ENCODE data around the gene CRYL1. TPM values are rescaled to one million over a fixed set of nuclear protein-coding genes. Genes with fewer than 3 reads are reported as not detected.

Gene CRYL1
- total RNA-seq, 1 donor from 2014 or later = 3.6 TPM

DNA sequence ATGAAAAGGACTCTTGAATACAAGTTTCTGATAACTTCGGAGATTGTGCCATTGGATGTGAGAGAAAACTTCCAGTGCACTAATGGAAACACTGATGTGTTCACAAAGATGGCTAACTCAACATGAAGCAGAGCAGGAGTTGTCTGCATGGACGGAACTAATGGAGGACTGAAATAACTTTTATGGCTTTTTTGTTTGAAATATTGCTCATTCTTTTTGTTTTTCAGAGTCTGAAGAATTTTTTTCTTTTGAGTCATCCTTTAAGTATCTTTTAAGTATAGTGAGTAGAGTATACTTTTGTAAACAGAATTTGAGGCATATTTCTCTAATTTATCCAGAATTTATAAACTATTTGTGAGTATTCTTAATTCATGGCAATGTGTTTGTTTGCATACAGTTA, 25.7 kb downstream of the CRYL1 start:
- no peaks in the 10 kb centered on the region for H3F3A ChIP-seq (ENCODE audit: low read depth)
- no peaks in the 10 kb centered on the region for H3K9me3 ChIP-seq (ENCODE audit: low read depth)
- H3K36me3 ChIP-seq = no peaks in the 10 kb centered on the region
- no peaks in the 10 kb centered on the region for H4K20me1 ChIP-seq (ENCODE audit: low read depth)
- H3K4me3 Mint-ChIP-seq = no peak overlapping the region
- H3K27ac ChIP-seq = no peak overlapping the region
- no peaks in the 10 kb centered on the region for H3K27me3 ChIP-seq
- no peaks in the 10 kb centered on the region for H3K4me1 ChIP-seq
- peaks cover 3% of the 10 kb centered on the region for H3K4me1 Mint-ChIP-seq
- H3K27ac Mint-ChIP-seq = no peak overlapping the region
- DNase-seq (ENCODE audit: low spot score) = no peak
- H3K27me3 Mint-ChIP-seq (ENCODE audit: insufficient read depth, low read depth) = peaks cover 5% of the 10 kb centered on the region
- H2AFZ ChIP-seq (replicated peaks) = no peak overlapping the region
- H3K9ac ChIP-seq = no peak overlapping the region
- H3K36me3 Mint-ChIP-seq = peaks cover 2% of the 10 kb centered on the region
- no peak overlapping the region for H3K4me2 ChIP-seq
- peaks cover 15% of the 10 kb centered on the region for H3K9me3 Mint-ChIP-seq
- no peaks in the 10 kb centered on the region for H3K79me2 ChIP-seq (ENCODE audit: low read depth)
- TF ChIP-seq, protein P1, sequence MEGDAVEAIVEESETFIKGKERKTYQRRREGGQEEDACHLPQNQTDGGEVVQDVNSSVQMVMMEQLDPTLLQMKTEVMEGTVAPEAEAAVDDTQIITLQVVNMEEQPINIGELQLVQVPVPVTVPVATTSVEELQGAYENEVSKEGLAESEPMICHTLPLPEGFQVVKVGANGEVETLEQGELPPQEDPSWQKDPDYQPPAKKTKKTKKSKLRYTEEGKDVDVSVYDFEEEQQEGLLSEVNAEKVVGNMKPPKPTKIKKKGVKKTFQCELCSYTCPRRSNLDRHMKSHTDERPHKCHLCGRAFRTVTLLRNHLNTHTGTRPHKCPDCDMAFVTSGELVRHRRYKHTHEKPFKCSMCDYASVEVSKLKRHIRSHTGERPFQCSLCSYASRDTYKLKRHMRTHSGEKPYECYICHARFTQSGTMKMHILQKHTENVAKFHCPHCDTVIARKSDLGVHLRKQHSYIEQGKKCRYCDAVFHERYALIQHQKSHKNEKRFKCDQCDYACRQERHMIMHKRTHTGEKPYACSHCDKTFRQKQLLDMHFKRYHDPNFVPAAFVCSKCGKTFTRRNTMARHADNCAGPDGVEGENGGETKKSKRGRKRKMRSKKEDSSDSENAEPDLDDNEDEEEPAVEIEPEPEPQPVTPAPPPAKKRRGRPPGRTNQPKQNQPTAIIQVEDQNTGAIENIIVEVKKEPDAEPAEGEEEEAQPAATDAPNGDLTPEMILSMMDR (IDR thresholded peaks at IDR 0.05) = no peak
- TF ChIP-seq EZH2phosphoT487 (IDR thresholded peaks at IDR 0.05) = no peak
- no peak for TF ChIP-seq EZH2 (IDR thresholded peaks at IDR 0.05)
- no peak overlapping the region for H3K4me3 ChIP-seq

DNA sequence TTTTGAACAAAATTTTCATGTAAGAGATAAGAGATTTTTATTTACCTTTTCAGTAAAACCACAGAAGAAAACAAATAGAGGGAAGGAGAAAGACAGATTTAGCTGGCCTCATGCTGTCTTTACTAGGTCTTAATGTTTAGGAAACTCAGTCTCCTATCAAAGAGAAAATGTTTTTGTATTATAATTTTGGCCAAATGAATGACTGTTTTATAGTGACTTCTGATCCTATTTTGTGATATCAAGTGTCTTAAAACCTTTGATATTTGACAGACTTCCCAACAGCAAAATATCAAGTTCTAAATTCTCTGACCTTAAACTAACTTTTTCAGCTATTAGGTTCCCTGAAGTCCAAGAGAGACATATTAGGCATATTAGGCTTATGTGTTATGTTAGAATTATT, 27.0 kb downstream of the CRYL1 start:
- Mint-ChIP-seq H3K9me3 (peaks cover 15% of the 10 kb centered on the region), H3K27me3 (ENCODE audit: insufficient read depth, low read depth) (peaks cover 7% of the 10 kb centered on the region), H3K4me1 (peaks cover 3% of the 10 kb centered on the region), H3K4me3 (no peak overlapping the region), H3K36me3 (peaks cover 2% of the 10 kb centered on the region), H3K27ac (no peak overlapping the region)
- TF ChIP-seq EZH2phosphoT487 (IDR thresholded peaks at IDR 0.05) (no peak), EZH2 (IDR thresholded peaks at IDR 0.05) (no peak)
- TF ChIP-seq, protein P1 (IDR thresholded peaks at IDR 0.05) = no peak
- Histone ChIP-seq H3K9me3 (ENCODE audit: low read depth) (no peaks in the 10 kb centered on the region), H4K20me1 (ENCODE audit: low read depth) (no peaks in the 10 kb centered on the region), H3K4me3 (no peak overlapping the region), H3K27me3 (no peaks in the 10 kb centered on the region), H3K36me3 (no peaks in the 10 kb centered on the region), H3K27ac (no peak overlapping the region), H3K4me1 (no peaks in the 10 kb centered on the region), H2AFZ (replicated peaks) (no peak overlapping the region), H3K9ac (no peak overlapping the region), H3F3A (ENCODE audit: low read depth) (no peaks in the 10 kb centered on the region), H3K4me2 (no peak overlapping the region), H3K79me2 (ENCODE audit: low read depth) (no peaks in the 10 kb centered on the region)
- no peak for DNase-seq (ENCODE audit: low spot score)

GRCh38 chr13:20498129-20498528, 27.5 kb downstream of the CRYL1 start:
- Histone ChIP-seq H3F3A (ENCODE audit: low read depth) (no peaks in the 10 kb centered on the region), H3K4me2 (no peak overlapping the region), H3K79me2 (ENCODE audit: low read depth) (no peaks in the 10 kb centered on the region), H3K27me3 (no peaks in the 10 kb centered on the region), H3K4me3 (no peak overlapping the region), H2AFZ (replicated peaks) (no peak overlapping the region), H4K20me1 (ENCODE audit: low read depth) (no peaks in the 10 kb centered on the region), H3K9ac (no peak overlapping the region), H3K4me1 (no peaks in the 10 kb centered on the region), H3K9me3 (ENCODE audit: low read depth) (no peaks in the 10 kb centered on the region), H3K36me3 (no peaks in the 10 kb centered on the region), H3K27ac (no peak overlapping the region)
- TF ChIP-seq, protein P1 (IDR thresholded peaks at IDR 0.05) = no peak
- TF ChIP-seq EZH2 (IDR thresholded peaks at IDR 0.05) (no peak), EZH2phosphoT487 (IDR thresholded peaks at IDR 0.05) (no peak)
- Mint-ChIP-seq H3K27ac (no peak overlapping the region), H3K4me3 (no peak overlapping the region), H3K36me3 (peaks cover 2% of the 10 kb centered on the region), H3K4me1 (no peaks in the 10 kb centered on the region), H3K27me3 (ENCODE audit: insufficient read depth, low read depth) (peaks cover 7% of the 10 kb centered on the region), H3K9me3 (peaks cover 15% of the 10 kb centered on the region)
- no peak for DNase-seq (ENCODE audit: low spot score)

Data from neural progenitor cell (in vitro differentiated cells).